ENCODE results near the gene IL12RB1. TPM values are rescaled to one million over a fixed set of nuclear protein-coding genes. Genes with fewer than 3 reads are reported as not detected.

The IL12RB1 gene
- 100 to 1,000 TPM in 1 of 3 donors, 10 to 100 TPM in 2; 90.1 to 105 (median 95.7) TPM for total RNA-seq
- total RNA-seq (2013), result 46.9 TPM

GRCh38 chr19:18086590-18087138, at the start of gene IL12RB1:
Gene IL12RB1 (minus strand): TSS chr19:18086934. CDS start chr19:18086823, 111 bp downstream.
- ATAC-seq, result peak; percentile 42 to 54 (median 45)
- H3K4me1 ChIP-seq (ENCODE audit: control insufficient read depth, insufficient read depth, low read length), result peaks cover 72% of the 10 kb centered on the region
- no peak for TF ChIP-seq CTCF (IDR thresholded peaks at IDR 0.05)
- H3K9me3 ChIP-seq (ENCODE audit: control insufficient read depth, insufficient read depth, low read length), result no peaks in the 10 kb centered on the region
- H3K27me3 ChIP-seq (ENCODE audit: control insufficient read depth, insufficient read depth, low read length), result no peaks in the 10 kb centered on the region
- Mint-ChIP-seq H3K9me3 (peaks cover 3 to 8% of the 10 kb centered on the region in 2 donors), H3K27me3 (ENCODE audit: low read depth in 2 of 2) (no peaks in the 10 kb centered on the region), H3K27ac (peak within 1 kb of the TSS; percentile 92 to 99), H3K4me3 (peak within 1 kb of the TSS; percentile 99), H3K4me1 (peaks cover 47 to 73% of the 10 kb centered on the region in 2 donors), H3K36me3 (peaks cover 8% of the 10 kb centered on the region)
- peaks cover 15% of the 10 kb centered on the region for H3K36me3 ChIP-seq (ENCODE audit: control insufficient read depth, insufficient read depth, low read length)
- peak; percentile 58 to 82 for DNase-seq
- intact Hi-C loops (cut with micrococcal nuclease), result no loop called here
- WGBS (ENCODE audit: insufficient coverage), result 6% methylated on average over 11 of the region's 12 CpGs
- peak within 1 kb of the TSS; percentile 87 for H3K27ac ChIP-seq (ENCODE audit: low read length)
- H3K4me3 ChIP-seq (ENCODE audit: low read length), result peak within 1 kb of the TSS; percentile 72

GRCh38 chr19:18135712-18136584, 49.2 kb upstream of the IL12RB1 start:
- H3K36me3 ChIP-seq (ENCODE audit: control insufficient read depth, insufficient read depth, low read length), result peaks cover 75% of the 10 kb centered on the region
- ATAC-seq (no peak), DNase-seq (no peak)
- H3K9me3 Mint-ChIP-seq, result no peaks in the 10 kb centered on the region
- no peak overlapping the region for H3K4me3 ChIP-seq (ENCODE audit: low read length)
- no peaks in the 10 kb centered on the region for H3K9me3 ChIP-seq (ENCODE audit: control insufficient read depth, insufficient read depth, low read length)
- WGBS (ENCODE audit: insufficient coverage), result 95% methylated on average over 17 of the region's 18 CpGs
- H3K4me1 Mint-ChIP-seq, result peaks cover 0 to 17% of the 10 kb centered on the region in 2 donors
- peak overlapping the region in 1 of 2 donors; percentile 64 for H3K27ac Mint-ChIP-seq
- H3K27ac ChIP-seq (ENCODE audit: low read length), result no peak overlapping the region
- peaks cover 9% of the 10 kb centered on the region for H3K36me3 Mint-ChIP-seq
- no peak for TF ChIP-seq CTCF (IDR thresholded peaks at IDR 0.05)
- no peaks in the 10 kb centered on the region for H3K4me1 ChIP-seq (ENCODE audit: control insufficient read depth, insufficient read depth, low read length)
- no peaks in the 10 kb centered on the region for H3K27me3 Mint-ChIP-seq (ENCODE audit: low read depth in 2 of 2)
- H3K27me3 ChIP-seq (ENCODE audit: control insufficient read depth, insufficient read depth, low read length), result no peaks in the 10 kb centered on the region
- intact Hi-C loops (cut with micrococcal nuclease), result no loop called here
- no peak overlapping the region for H3K4me3 Mint-ChIP-seq

GRCh38 chr19:18131841-18132596, 45.3 kb upstream of the IL12RB1 start:
- H3K27me3 Mint-ChIP-seq (ENCODE audit: low read depth in 2 of 2), result no peaks in the 10 kb centered on the region
- H3K4me3 Mint-ChIP-seq, result no peak overlapping the region
- Histone ChIP-seq H3K4me1 (ENCODE audit: control insufficient read depth, insufficient read depth, low read length) (peaks cover 29% of the 10 kb centered on the region), H3K9me3 (ENCODE audit: control insufficient read depth, insufficient read depth, low read length) (no peaks in the 10 kb centered on the region), H3K36me3 (ENCODE audit: control insufficient read depth, insufficient read depth, low read length) (peaks cover 83% of the 10 kb centered on the region), H3K4me3 (ENCODE audit: low read length) (no peak overlapping the region), H3K27me3 (ENCODE audit: control insufficient read depth, insufficient read depth, low read length) (no peaks in the 10 kb centered on the region), H3K27ac (ENCODE audit: low read length) (no peak overlapping the region)
- no peak for DNase-seq
- 92% methylated on average over 30 of the region's 31 CpGs for WGBS (ENCODE audit: insufficient coverage)
- ATAC-seq, result no peak
- no peak overlapping the region for H3K27ac Mint-ChIP-seq
- no peaks in the 10 kb centered on the region for H3K36me3 Mint-ChIP-seq
- no peak for TF ChIP-seq CTCF (IDR thresholded peaks at IDR 0.05)
- peaks cover 8 to 25% of the 10 kb centered on the region in 2 donors for H3K4me1 Mint-ChIP-seq
- intact Hi-C loops (cut with micrococcal nuclease), result no loop called here
- H3K9me3 Mint-ChIP-seq, result no peaks in the 10 kb centered on the region

Data from natural killer cell (primary cell).